Endothelial cell of umbilical vein (primary cell): ENCODE measurements around the gene PSMA7. TPM values are rescaled to one million over a fixed set of nuclear protein-coding genes. Genes with fewer than 3 reads are reported as not detected.

Experiments used
- BruUV-seq: library from RNA; stranded (reverse); fragments of 400-500 nt; replicated peaks from 2 replicates; lab custom pipeline; 2021; lab: Mats Ljungman, UMichigan
- CTCF ChIA-PET: fragments of 300-600, 350-600 bp; sonication (Branson Sonifier 250); formaldehyde crosslinking; loops from one replicate; lab custom pipeline; 2021; ENCODE audit warnings: antibody characterized with exemption, inconsistent platforms; lab: Charles Lee
- POLR2A ChIA-PET: fragments of 300-600, 350-600 bp; sonication (Branson Sonifier 250); formaldehyde crosslinking; loops from one replicate; lab custom pipeline; 2021; ENCODE audit warnings: antibody characterized with exemption, inconsistent platforms; lab: Charles Lee
- DNase-seq: peaks from one replicate; pipeline ENCODE4 v3.0.0-alpha.2; 2011; ENCODE audit warnings: low read depth, low spot score
- FAIRE-seq: peaks from 2 replicates; lab custom pipeline; 2011; peaks lifted over from hg19 to GRCh38; lab: Jason Lieb, UNC
- H2AFZ ChIP-seq: 2 replicates; pipeline ENCODE4 v1.6.0; 2012; ENCODE audit warnings: low read depth, low read length, control low read depth, inconsistent platforms
- H3K27ac ChIP-seq: 2 replicates; pipeline ENCODE4 v1.5.1; 2011; ENCODE audit warnings: low read depth, mild to moderate bottlenecking, control low read depth, low read length, moderate library complexity; ENCODE audit not compliant: insufficient read depth
- H3K27me3 ChIP-seq, 2 experiments: 2 replicates each; pipeline versions ENCODE4 v1.6.0 to v1.6.1; 2011; ENCODE audit warnings: low read length in 2 of 2, mixed read lengths in 1 of 2; ENCODE audit not compliant: control insufficient read depth in 2 of 2, insufficient read depth in 2 of 2
- H3K36me3 ChIP-seq, 2 experiments: 2 replicates in 1 of 2; 3 replicates in 1 of 2; pipeline ENCODE4 v1.5.1; 2011; ENCODE audit warnings: low read length in 2 of 2, mild to moderate bottlenecking in 1 of 2, moderate library complexity in 1 of 2; ENCODE audit not compliant: control insufficient read depth in 2 of 2, insufficient read depth in 2 of 2; ENCODE audit errors: extremely low read depth in 1 of 2
- H3K4me1 ChIP-seq: 3 replicates; pipeline ENCODE4 v1.5.1; 2011; ENCODE audit warnings: mild to moderate bottlenecking, low read length; ENCODE audit not compliant: control insufficient read depth, insufficient read depth; ENCODE audit errors: extremely low read depth
- H3K4me2 ChIP-seq: 2 replicates; pipeline ENCODE4 v1.6.1; 2011; ENCODE audit warnings: low read length, control low read depth, mixed read lengths; ENCODE audit not compliant: insufficient read depth
- H3K4me3 ChIP-seq, 3 experiments: fragments of 200-600 bp in 1 of 3; sonication (generic), shearing (Covaris generic) in 1 of 3; replicated peaks in 1 of 3; 2 replicates each; pipeline ENCODE4 v1.5.1; 2011 to 2016; ENCODE audit warnings: control low read depth in 3 of 3, low read length in 3 of 3, mild to moderate bottlenecking in 2 of 3, inconsistent platforms in 1 of 3, low read depth in 1 of 3, moderate library complexity in 1 of 3; ENCODE audit not compliant: insufficient read depth in 1 of 3
- H3K79me2 ChIP-seq: 2 replicates; pipeline ENCODE4 v1.6.0; 2012; ENCODE audit warnings: low read length, inconsistent platforms; ENCODE audit not compliant: control insufficient read depth, insufficient read depth
- H3K9ac ChIP-seq: replicated peaks from 2 replicates; pipeline ENCODE3; 2011; ENCODE audit warnings: low read length, control low read depth; ENCODE audit not compliant: insufficient read depth; ENCODE audit errors: extremely low read depth
- H3K9me1 ChIP-seq: replicated peaks from 3 replicates; pipeline ENCODE4 v1.6.0; 2011; ENCODE audit warnings: mild to moderate bottlenecking, low read length; ENCODE audit not compliant: control insufficient read depth, insufficient read depth; ENCODE audit errors: extremely low read depth
- H3K9me3 ChIP-seq: replicated peaks from 2 replicates; pipeline ENCODE4 v1.5.1; 2012; ENCODE audit warnings: low read length, inconsistent platforms; ENCODE audit not compliant: control insufficient read depth, insufficient read depth
- H4K20me1 ChIP-seq: replicated peaks from 2 replicates; pipeline ENCODE3; 2011; ENCODE audit warnings: mild to moderate bottlenecking, low read length; ENCODE audit not compliant: control insufficient read depth, insufficient read depth; ENCODE audit errors: extremely low read depth
- FOS ChIP-seq: IDR thresholded peaks from 2 replicates; pipeline ENCODE4 v1.6.1; 2011; ENCODE audit warnings: mild to moderate bottlenecking, low read length, moderate library complexity, borderline replicate concordance; ENCODE audit not compliant: insufficient read depth
- POLR2AphosphoS5 ChIP-seq: IDR thresholded peaks from 2 replicates; pipeline ENCODE4 v1.6.1; 2012; ENCODE audit warnings: low read depth, mild to moderate bottlenecking, control low read depth, low read length, moderate library complexity; ENCODE audit not compliant: insufficient read depth
- dilution Hi-C: fragments of 300-500 bp; cut with MboI; formaldehyde crosslinking; loops from one replicate; pipeline ENCODE4 v1.15.0; 2019; ENCODE audit warnings: low sequenced_read_pairs; ENCODE audit not compliant: extremely low pct_ligation_motif_present
- intact Hi-C: fragments of 100-400 bp; cut with micrococcal nuclease; formaldehyde crosslinking; loops from one replicate; pipeline ENCODE4 v1.10.0; 2022
- polyA plus RNA-seq, 4 experiments: library from polyadenylated mRNA; depleted of rRNA in 3 of 4; stranded (reverse) in 3 of 4; unstranded in 1 of 4; fragments of >200 nt; gene quantifications; 2 replicates each; pipeline versions ENCODE4 v1.2.1 to v1.2.3, GENCODE V29; 2011 to 2012; ENCODE audit warnings: missing spikeins in 1 of 4
- total RNA-seq: library from RNA; stranded (reverse); gene quantifications from 2 replicates; pipeline ENCODE4 v1.2.3, GENCODE V29; 2021
- TF ChIP-seq, protein P1 (sequence below), 2 donors: IDR thresholded peaks; 1 replicate in 1 of 2; 2 replicates in 1 of 2; pipeline ENCODE4 v1.5.1; 2011; ENCODE audit warnings: low read length in 2 of 2, mild to moderate bottlenecking in 2 of 2, moderate library complexity in 2 of 2, control low read depth in 1 of 2, inconsistent platforms in 1 of 2, low read depth in 1 of 2; ENCODE audit not compliant: insufficient read depth in 1 of 2; ENCODE audit errors: extremely low read depth in 1 of 2

Gene PSMA7
- total and polyA plus RNA-seq, 2 donors (not counting 3 experiments of a cell fraction or from before 2014, with no cell fraction given) = 393 to 826 TPM

DNA sequence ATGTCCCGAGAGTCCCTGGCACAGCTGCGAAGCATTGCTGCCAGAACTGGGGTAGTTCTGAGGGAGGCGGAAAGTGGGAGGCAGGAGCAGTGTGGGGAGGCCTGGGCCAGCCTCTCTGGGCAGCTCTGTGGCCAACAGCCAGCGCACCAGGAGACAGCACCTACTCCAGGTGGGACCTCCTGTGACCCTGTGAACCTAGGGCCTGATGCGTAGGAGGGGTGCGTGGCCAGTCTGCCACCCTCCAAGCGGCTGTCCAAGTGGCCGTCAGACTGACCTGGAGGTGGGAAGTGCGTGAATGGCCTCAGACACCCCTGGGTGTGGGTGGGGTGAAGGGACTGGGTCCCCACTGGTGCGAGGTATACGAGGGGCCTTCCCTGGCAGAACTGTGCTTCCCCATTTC, 15.9 kb upstream of the PSMA7 start:
- no peaks in the 10 kb centered on the region for H3K9me3 ChIP-seq
- H3K4me1 ChIP-seq = no peaks in the 10 kb centered on the region
- H3K27ac ChIP-seq = no peak overlapping the region
- POLR2A ChIA-PET = no interaction called here
- DNase-seq (no peak), FAIRE-seq (no peak)
- H3K4me3 ChIP-seq = no peak overlapping the region
- CTCF ChIA-PET = no interaction called here
- no peak for TF ChIP-seq POLR2AphosphoS5
- no peak overlapping the region for H3K9ac ChIP-seq
- no TSS peak for BruUV-seq
- dilution Hi-C loops (no loop called here), intact Hi-C loops (no loop called here)
- H3K79me2 ChIP-seq = peaks cover 40% of the 10 kb centered on the region
- no peak overlapping the region for H3K4me2 ChIP-seq
- peaks cover 11 to 31% of the 10 kb centered on the region in 2 experiments for H3K36me3 ChIP-seq
- H3K9me1 ChIP-seq = no peaks in the 10 kb centered on the region
- H3K27me3 ChIP-seq = no peaks in the 10 kb centered on the region
- peaks cover 2% of the 10 kb centered on the region for H4K20me1 ChIP-seq
- no peak overlapping the region for H2AFZ ChIP-seq

DNA sequence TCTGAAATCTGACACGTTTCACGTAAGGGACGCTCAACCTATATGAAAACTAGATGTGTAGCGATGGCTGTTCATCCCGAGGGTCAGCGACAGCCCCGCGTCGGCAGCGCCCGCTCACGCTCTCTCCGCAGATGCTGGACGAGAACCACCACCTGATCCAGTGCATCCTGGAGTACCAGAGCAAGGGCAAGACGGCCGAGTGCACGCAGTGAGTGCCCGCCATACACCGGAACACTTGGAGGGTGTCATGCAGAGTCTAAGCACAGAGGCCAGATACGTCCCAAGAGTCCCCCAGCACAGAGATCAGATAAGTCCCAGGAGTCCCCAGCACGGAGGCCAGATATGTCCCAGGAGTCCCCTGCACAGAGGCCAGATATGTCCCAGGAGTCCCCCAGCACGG, 15.3 kb upstream of the PSMA7 start:
- no TSS peak for BruUV-seq
- H3K9me1 ChIP-seq = no peaks in the 10 kb centered on the region
- H4K20me1 ChIP-seq = peaks cover 2% of the 10 kb centered on the region
- peaks cover 11 to 28% of the 10 kb centered on the region in 2 experiments for H3K36me3 ChIP-seq
- TF ChIP-seq FOS (no peak), POLR2AphosphoS5 (no peak)
- TF ChIP-seq, protein P1, sequence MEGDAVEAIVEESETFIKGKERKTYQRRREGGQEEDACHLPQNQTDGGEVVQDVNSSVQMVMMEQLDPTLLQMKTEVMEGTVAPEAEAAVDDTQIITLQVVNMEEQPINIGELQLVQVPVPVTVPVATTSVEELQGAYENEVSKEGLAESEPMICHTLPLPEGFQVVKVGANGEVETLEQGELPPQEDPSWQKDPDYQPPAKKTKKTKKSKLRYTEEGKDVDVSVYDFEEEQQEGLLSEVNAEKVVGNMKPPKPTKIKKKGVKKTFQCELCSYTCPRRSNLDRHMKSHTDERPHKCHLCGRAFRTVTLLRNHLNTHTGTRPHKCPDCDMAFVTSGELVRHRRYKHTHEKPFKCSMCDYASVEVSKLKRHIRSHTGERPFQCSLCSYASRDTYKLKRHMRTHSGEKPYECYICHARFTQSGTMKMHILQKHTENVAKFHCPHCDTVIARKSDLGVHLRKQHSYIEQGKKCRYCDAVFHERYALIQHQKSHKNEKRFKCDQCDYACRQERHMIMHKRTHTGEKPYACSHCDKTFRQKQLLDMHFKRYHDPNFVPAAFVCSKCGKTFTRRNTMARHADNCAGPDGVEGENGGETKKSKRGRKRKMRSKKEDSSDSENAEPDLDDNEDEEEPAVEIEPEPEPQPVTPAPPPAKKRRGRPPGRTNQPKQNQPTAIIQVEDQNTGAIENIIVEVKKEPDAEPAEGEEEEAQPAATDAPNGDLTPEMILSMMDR (IDR thresholded peaks at IDR 0.05; ENCODE audit: extremely low read depth in 1 of 2, insufficient read depth in 1 of 2, low read depth in 1 of 2, low read length in 2 of 2) = no peak
- peaks cover 45% of the 10 kb centered on the region for H3K79me2 ChIP-seq
- CTCF ChIA-PET = no interaction called here
- no peaks in the 10 kb centered on the region for H3K9me3 ChIP-seq
- no peak overlapping the region for H3K4me3 ChIP-seq
- dilution Hi-C loops = no loop called here
- POLR2A ChIA-PET = no interaction called here
- H3K27ac ChIP-seq = no peak overlapping the region
- DNase-seq (no peak), FAIRE-seq (no peak)
- no peak overlapping the region for H2AFZ ChIP-seq
- no peaks in the 10 kb centered on the region for H3K4me1 ChIP-seq
- no peaks in the 10 kb centered on the region for H3K27me3 ChIP-seq
- H3K9ac ChIP-seq = no peak overlapping the region
- intact Hi-C loops = no loop called here
- no peak overlapping the region for H3K4me2 ChIP-seq
